ENCODE data around the gene C2.

The C2 gene

DNA sequence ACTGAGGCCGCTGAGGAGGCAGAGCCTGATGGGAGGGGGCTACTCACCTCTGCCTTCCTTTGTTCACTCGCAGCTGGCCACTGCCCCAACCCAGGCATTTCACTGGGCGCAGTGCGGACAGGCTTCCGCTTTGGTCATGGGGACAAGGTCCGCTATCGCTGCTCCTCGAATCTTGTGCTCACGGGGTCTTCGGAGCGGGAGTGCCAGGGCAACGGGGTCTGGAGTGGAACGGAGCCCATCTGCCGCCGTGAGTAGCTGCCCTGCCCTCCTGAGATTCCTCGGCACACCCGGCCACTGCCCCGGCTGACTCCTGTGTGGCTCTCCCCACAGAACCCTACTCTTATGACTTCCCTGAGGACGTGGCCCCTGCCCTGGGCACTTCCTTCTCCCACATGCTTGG is 6.0 kb downstream of the C2 start:
- no peak for ATAC-seq
- TF ChIP-seq PPARA (CRISPR knock-in tag; IDR thresholded peaks at IDR 0.05; ENCODE audit: borderline replicate concordance) (no peak), ESRRG (CRISPR knock-in tag; IDR thresholded peaks at IDR 0.05) (no peak), ZC3H10 (CRISPR knock-in tag; IDR thresholded peaks at IDR 0.05) (no peak), RARB (CRISPR knock-in tag; IDR thresholded peaks at IDR 0.05) (no peak), ZNF8 (CRISPR knock-in tag; IDR thresholded peaks at IDR 0.05) (no peak), OSR1 (CRISPR knock-in tag; IDR thresholded peaks at IDR 0.05) (no peak), TCF4 (CRISPR knock-in tag; IDR thresholded peaks at IDR 0.05; ENCODE audit: borderline replicate concordance) (no peak), GLIS3 (CRISPR knock-in tag; IDR thresholded peaks at IDR 0.05) (no peak), TOX (CRISPR knock-in tag; IDR thresholded peaks at IDR 0.05; ENCODE audit: borderline replicate concordance) (no peak), ZNF565 (CRISPR knock-in tag; conservative IDR thresholded peaks at IDR 0.05; ENCODE audit: low read depth) (no peak), ZFP3 (CRISPR knock-in tag; IDR thresholded peaks at IDR 0.05) (no peak), ZFP30 (CRISPR knock-in tag; IDR thresholded peaks at IDR 0.05) (no peak), ARNTL (CRISPR knock-in tag; IDR thresholded peaks at IDR 0.05; ENCODE audit: borderline replicate concordance, low read depth) (no peak), ISL1 (CRISPR knock-in tag; IDR thresholded peaks at IDR 0.05) (no peak), SNAI2 (CRISPR knock-in tag; IDR thresholded peaks at IDR 0.05) (no peak), ZNF70 (CRISPR knock-in tag; IDR thresholded peaks at IDR 0.05) (no peak), CSDC2 (CRISPR knock-in tag; IDR thresholded peaks at IDR 0.05) (no peak), BACH2 (CRISPR knock-in tag; IDR thresholded peaks at IDR 0.05; ENCODE audit: borderline replicate concordance) (no peak)
- TF ChIP-seq, protein P1, sequence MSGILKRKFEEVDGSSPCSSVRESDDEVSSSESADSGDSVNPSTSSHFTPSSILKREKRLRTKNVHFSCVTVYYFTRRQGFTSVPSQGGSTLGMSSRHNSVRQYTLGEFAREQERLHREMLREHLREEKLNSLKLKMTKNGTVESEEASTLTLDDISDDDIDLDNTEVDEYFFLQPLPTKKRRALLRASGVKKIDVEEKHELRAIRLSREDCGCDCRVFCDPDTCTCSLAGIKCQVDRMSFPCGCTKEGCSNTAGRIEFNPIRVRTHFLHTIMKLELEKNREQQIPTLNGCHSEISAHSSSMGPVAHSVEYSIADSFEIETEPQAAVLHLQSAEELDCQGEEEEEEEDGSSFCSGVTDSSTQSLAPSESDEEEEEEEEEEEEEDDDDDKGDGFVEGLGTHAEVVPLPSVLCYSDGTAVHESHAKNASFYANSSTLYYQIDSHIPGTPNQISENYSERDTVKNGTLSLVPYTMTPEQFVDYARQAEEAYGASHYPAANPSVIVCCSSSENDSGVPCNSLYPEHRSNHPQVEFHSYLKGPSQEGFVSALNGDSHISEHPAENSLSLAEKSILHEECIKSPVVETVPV (CRISPR knock-in tag; IDR thresholded peaks at IDR 0.05) = no peak
- TF ChIP-seq, protein P2, sequence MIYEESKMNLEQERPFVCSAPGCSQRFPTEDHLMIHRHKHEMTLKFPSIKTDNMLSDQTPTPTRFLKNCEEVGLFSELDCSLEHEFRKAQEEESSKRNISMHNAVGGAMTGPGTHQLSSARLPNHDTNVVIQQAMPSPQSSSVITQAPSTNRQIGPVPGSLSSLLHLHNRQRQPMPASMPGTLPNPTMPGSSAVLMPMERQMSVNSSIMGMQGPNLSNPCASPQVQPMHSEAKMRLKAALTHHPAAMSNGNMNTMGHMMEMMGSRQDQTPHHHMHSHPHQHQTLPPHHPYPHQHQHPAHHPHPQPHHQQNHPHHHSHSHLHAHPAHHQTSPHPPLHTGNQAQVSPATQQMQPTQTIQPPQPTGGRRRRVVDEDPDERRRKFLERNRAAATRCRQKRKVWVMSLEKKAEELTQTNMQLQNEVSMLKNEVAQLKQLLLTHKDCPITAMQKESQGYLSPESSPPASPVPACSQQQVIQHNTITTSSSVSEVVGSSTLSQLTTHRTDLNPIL (CRISPR knock-in tag; IDR thresholded peaks at IDR 0.05; ENCODE audit: low read depth) = no peak

DNA sequence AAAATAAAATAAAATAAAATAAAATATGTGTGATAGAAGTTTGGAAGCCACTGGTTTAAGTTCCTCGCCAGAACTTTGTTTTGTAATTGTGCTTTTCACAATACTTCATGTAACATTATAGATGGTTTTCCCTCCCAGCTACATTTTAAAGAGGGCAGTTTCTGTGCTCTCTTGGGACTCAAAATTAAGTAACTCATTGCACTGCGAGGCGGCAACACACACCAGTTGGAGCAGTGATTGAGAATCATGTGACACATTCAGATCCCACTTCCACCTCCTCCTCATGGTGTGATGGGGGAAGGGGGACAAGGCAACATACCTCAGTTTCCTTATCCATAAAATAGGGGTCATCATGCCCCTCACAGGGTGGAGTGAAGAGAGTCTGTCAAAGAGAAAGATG is 7.5 kb downstream of the C2 start:
- ATAC-seq = no peak
- TF ChIP-seq ESRRG (CRISPR knock-in tag; IDR thresholded peaks at IDR 0.05) (no peak), ZFP30 (CRISPR knock-in tag; IDR thresholded peaks at IDR 0.05) (no peak), TOX (CRISPR knock-in tag; IDR thresholded peaks at IDR 0.05; ENCODE audit: borderline replicate concordance) (no peak), TCF4 (CRISPR knock-in tag; IDR thresholded peaks at IDR 0.05; ENCODE audit: borderline replicate concordance) (no peak), BACH2 (CRISPR knock-in tag; IDR thresholded peaks at IDR 0.05; ENCODE audit: borderline replicate concordance) (no peak)
- TF ChIP-seq, protein P2 (CRISPR knock-in tag; IDR thresholded peaks at IDR 0.05; ENCODE audit: low read depth) = no peak

- TF ChIP-seq OSR1 (CRISPR knock-in tag; IDR thresholded peaks at IDR 0.05) (no peak), TCF4 (CRISPR knock-in tag; IDR thresholded peaks at IDR 0.05; ENCODE audit: borderline replicate concordance) (no peak), POU6F1 (CRISPR knock-in tag; IDR thresholded peaks at IDR 0.05; ENCODE audit: borderline replicate concordance, low read depth) (no peak), ZC3H10 (CRISPR knock-in tag; IDR thresholded peaks at IDR 0.05) (no peak), ISL1 (CRISPR knock-in tag; IDR thresholded peaks at IDR 0.05) (no peak)
- TF ChIP-seq, protein P1 (CRISPR knock-in tag; IDR thresholded peaks at IDR 0.05) = no peak
- no peak for ATAC-seq
Observed at GRCh38 chr6:31935823-31936222, 8.3 kb downstream of the C2 start.

- ATAC-seq = peak; percentile 26; the same call in 2 of the 3 replicates
- TF ChIP-seq ZFP30 (CRISPR knock-in tag; IDR thresholded peaks at IDR 0.05) (no peak), ISL1 (CRISPR knock-in tag; IDR thresholded peaks at IDR 0.05) (no peak), TOX (CRISPR knock-in tag; IDR thresholded peaks at IDR 0.05; ENCODE audit: borderline replicate concordance) (no peak), OSR1 (CRISPR knock-in tag; IDR thresholded peaks at IDR 0.05) (no peak), TCF4 (CRISPR knock-in tag; IDR thresholded peaks at IDR 0.05; ENCODE audit: borderline replicate concordance) (no peak), ZNF70 (CRISPR knock-in tag; IDR thresholded peaks at IDR 0.05) (no peak), ESRRG (CRISPR knock-in tag; IDR thresholded peaks at IDR 0.05) (no peak), ARNTL (CRISPR knock-in tag; IDR thresholded peaks at IDR 0.05; ENCODE audit: borderline replicate concordance, low read depth) (no peak), PPARA (CRISPR knock-in tag; IDR thresholded peaks at IDR 0.05; ENCODE audit: borderline replicate concordance) (no peak), ZNF565 (CRISPR knock-in tag; conservative IDR thresholded peaks at IDR 0.05; ENCODE audit: low read depth) (no peak), ZNF8 (CRISPR knock-in tag; IDR thresholded peaks at IDR 0.05) (no peak)
- TF ChIP-seq, protein P3, sequence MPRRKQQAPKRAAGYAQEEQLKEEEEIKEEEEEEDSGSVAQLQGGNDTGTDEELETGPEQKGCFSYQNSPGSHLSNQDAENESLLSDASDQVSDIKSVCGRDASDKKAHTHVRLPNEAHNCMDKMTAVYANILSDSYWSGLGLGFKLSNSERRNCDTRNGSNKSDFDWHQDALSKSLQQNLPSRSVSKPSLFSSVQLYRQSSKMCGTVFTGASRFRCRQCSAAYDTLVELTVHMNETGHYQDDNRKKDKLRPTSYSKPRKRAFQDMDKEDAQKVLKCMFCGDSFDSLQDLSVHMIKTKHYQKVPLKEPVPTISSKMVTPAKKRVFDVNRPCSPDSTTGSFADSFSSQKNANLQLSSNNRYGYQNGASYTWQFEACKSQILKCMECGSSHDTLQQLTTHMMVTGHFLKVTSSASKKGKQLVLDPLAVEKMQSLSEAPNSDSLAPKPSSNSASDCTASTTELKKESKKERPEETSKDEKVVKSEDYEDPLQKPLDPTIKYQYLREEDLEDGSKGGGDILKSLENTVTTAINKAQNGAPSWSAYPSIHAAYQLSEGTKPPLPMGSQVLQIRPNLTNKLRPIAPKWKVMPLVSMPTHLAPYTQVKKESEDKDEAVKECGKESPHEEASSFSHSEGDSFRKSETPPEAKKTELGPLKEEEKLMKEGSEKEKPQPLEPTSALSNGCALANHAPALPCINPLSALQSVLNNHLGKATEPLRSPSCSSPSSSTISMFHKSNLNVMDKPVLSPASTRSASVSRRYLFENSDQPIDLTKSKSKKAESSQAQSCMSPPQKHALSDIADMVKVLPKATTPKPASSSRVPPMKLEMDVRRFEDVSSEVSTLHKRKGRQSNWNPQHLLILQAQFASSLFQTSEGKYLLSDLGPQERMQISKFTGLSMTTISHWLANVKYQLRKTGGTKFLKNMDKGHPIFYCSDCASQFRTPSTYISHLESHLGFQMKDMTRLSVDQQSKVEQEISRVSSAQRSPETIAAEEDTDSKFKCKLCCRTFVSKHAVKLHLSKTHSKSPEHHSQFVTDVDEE (CRISPR knock-in tag; IDR thresholded peaks at IDR 0.05) = no peak
- TF ChIP-seq, protein P2 (CRISPR knock-in tag; IDR thresholded peaks at IDR 0.05; ENCODE audit: low read depth) = no peak
Observed at GRCh38 chr6:31940256-31940664, 12.7 kb downstream of the C2 start.

Measured in SK-N-SH treated with all-trans-retinoic acid at 6 μM for 48 hours (cell line).